ENCODE data around the gene TFAM. TPM values are rescaled to one million over a fixed set of nuclear protein-coding genes. Genes with fewer than 3 reads are reported as not detected.

The TFAM gene
- total RNA-seq, 1 donor = 18.8 TPM

- Histone ChIP-seq H4K20me1 (ENCODE audit: insufficient read depth, low read length) (no peaks in the 10 kb centered on the region), H3K4me2 (ENCODE audit: insufficient read depth, low read length) (peak overlapping the region; percentile 81), H3K79me2 (ENCODE audit: insufficient read depth, low read length) (peaks cover 36% of the 10 kb centered on the region), H3K4me1 (ENCODE audit: insufficient read depth, low read length) (peaks cover 8% of the 10 kb centered on the region), H3K36me3 (ENCODE audit: insufficient read depth, low read length) (peaks cover 16% of the 10 kb centered on the region), H2AFZ (ENCODE audit: low read length) (peak overlapping the region; percentile 85), H3K4me3 (ENCODE audit: insufficient read depth, low read length) (peak overlapping the region; percentile 94), H3K27me3 (ENCODE audit: insufficient read depth, low read length) (no peaks in the 10 kb centered on the region), H3K9me3 (ENCODE audit: low read depth, low read length) (no peaks in the 10 kb centered on the region), H3K27ac (ENCODE audit: low read depth, low read length) (peak overlapping the region; percentile 88)
- peak; percentile 84 for DNase-seq (ENCODE audit: insufficient read length, low spot score, missing footprints)
- no peak for TF ChIP-seq CTCF (IDR thresholded peaks at IDR 0.05; ENCODE audit: extremely low read depth, low read depth, low read length)
These were observed 639 bp upstream of the TFAM start for GRCh38 chr10:58384544-58384998.

GRCh38 chr10:58385784-58386112 is 538 bp downstream of the TFAM start:
- Histone ChIP-seq H3K79me2 (ENCODE audit: insufficient read depth, low read length) (peaks cover 45% of the 10 kb centered on the region), H2AFZ (ENCODE audit: low read length) (peak overlapping the region; percentile 96), H3K36me3 (ENCODE audit: insufficient read depth, low read length) (peaks cover 26% of the 10 kb centered on the region), H3K4me2 (ENCODE audit: insufficient read depth, low read length) (peak overlapping the region; percentile 81), H3K27me3 (ENCODE audit: insufficient read depth, low read length) (no peaks in the 10 kb centered on the region), H3K4me3 (ENCODE audit: insufficient read depth, low read length) (peak overlapping the region; percentile 94), H4K20me1 (ENCODE audit: insufficient read depth, low read length) (no peaks in the 10 kb centered on the region), H3K9me3 (ENCODE audit: low read depth, low read length) (no peaks in the 10 kb centered on the region), H3K27ac (ENCODE audit: low read depth, low read length) (peak overlapping the region; percentile 88), H3K4me1 (ENCODE audit: insufficient read depth, low read length) (peaks cover 8% of the 10 kb centered on the region)
- peak; percentile 55 for DNase-seq (ENCODE audit: insufficient read length, low spot score, missing footprints)
- TF ChIP-seq CTCF (IDR thresholded peaks at IDR 0.05; ENCODE audit: extremely low read depth, low read depth, low read length) = no peak

GRCh38 chr10:58389024-58389423 is 3.8 kb downstream of the TFAM start:
- no peaks in the 10 kb centered on the region for H4K20me1 ChIP-seq (ENCODE audit: insufficient read depth, low read length)
- no peak for DNase-seq (ENCODE audit: insufficient read length, low spot score, missing footprints)
- TF ChIP-seq CTCF (IDR thresholded peaks at IDR 0.05; ENCODE audit: extremely low read depth, low read depth, low read length) = no peak
- H3K36me3 ChIP-seq (ENCODE audit: insufficient read depth, low read length) = peaks cover 39% of the 10 kb centered on the region
- H2AFZ ChIP-seq (ENCODE audit: low read length) = no peak overlapping the region
- peaks cover 8% of the 10 kb centered on the region for H3K4me1 ChIP-seq (ENCODE audit: insufficient read depth, low read length)
- H3K79me2 ChIP-seq (ENCODE audit: insufficient read depth, low read length) = peaks cover 45% of the 10 kb centered on the region
- H3K27ac ChIP-seq (ENCODE audit: low read depth, low read length) = no peak overlapping the region
- no peaks in the 10 kb centered on the region for H3K9me3 ChIP-seq (ENCODE audit: low read depth, low read length)
- no peaks in the 10 kb centered on the region for H3K27me3 ChIP-seq (ENCODE audit: insufficient read depth, low read length)
- no peak overlapping the region for H3K4me3 ChIP-seq (ENCODE audit: insufficient read depth, low read length)
- H3K4me2 ChIP-seq (ENCODE audit: insufficient read depth, low read length) = no peak overlapping the region

- no peak overlapping the region for H2AFZ ChIP-seq (ENCODE audit: low read length)
- no peak overlapping the region for H3K4me2 ChIP-seq (ENCODE audit: insufficient read depth, low read length)
- H3K36me3 ChIP-seq (ENCODE audit: insufficient read depth, low read length) = peaks cover 64% of the 10 kb centered on the region
- peak; percentile 24 for TF ChIP-seq CTCF (IDR thresholded peaks at IDR 0.05; ENCODE audit: extremely low read depth, low read depth, low read length)
- peaks cover 14% of the 10 kb centered on the region for H3K79me2 ChIP-seq (ENCODE audit: insufficient read depth, low read length)
- no peaks in the 10 kb centered on the region for H3K27me3 ChIP-seq (ENCODE audit: insufficient read depth, low read length)
- no peaks in the 10 kb centered on the region for H3K4me1 ChIP-seq (ENCODE audit: insufficient read depth, low read length)
- no peak overlapping the region for H3K4me3 ChIP-seq (ENCODE audit: insufficient read depth, low read length)
- H4K20me1 ChIP-seq (ENCODE audit: insufficient read depth, low read length) = no peaks in the 10 kb centered on the region
- H3K9me3 ChIP-seq (ENCODE audit: low read depth, low read length) = no peaks in the 10 kb centered on the region
- DNase-seq (ENCODE audit: insufficient read length, low spot score, missing footprints) = no peak
- no peak overlapping the region for H3K27ac ChIP-seq (ENCODE audit: low read depth, low read length)
These were observed 8.1 kb downstream of the TFAM start for GRCh38 chr10:58393317-58393716.
